K562 (cell line): ENCODE measurements around the gene TMEM132D. TPM values are rescaled to one million over a fixed set of nuclear protein-coding genes. Genes with fewer than 3 reads are reported as not detected.

ENCODE experiments used
- ATAC-seq: fragments of 200-7000 bp; cut with Tn5 transposase; 3 replicates; pipeline ENCODE4 v1.9.1; 2020; ENCODE audit warnings: moderate library complexity
- BruUV-seq: library from RNA; stranded (reverse); fragments of 400-500 nt; replicated peaks from 2 replicates; lab custom pipeline; 2021; lab: Mats Ljungman, UMichigan
- CTCF ChIA-PET: fragments of 300-600 bp; formaldehyde crosslinking; extraction: SDS; loops from one replicate; lab custom pipeline; 2021; ENCODE audit warnings: low intra/inter-chr PET ratio; lab: Yijun Ruan, JAX
- POLR2A ChIA-PET: fragments of 300-600, 350-650 bp; sonication (Branson Sonifier 250); formaldehyde crosslinking; extraction: SDS; loops from one replicate; lab custom pipeline; 2021; ENCODE audit warnings: antibody characterized with exemption, inconsistent platforms; lab: Yijun Ruan, JAX
- DNase-seq, 4 experiments: peaks; one replicate each; pipeline versions ENCODE4 v3.0.0 to v3.0.0-alpha.2; 2011 to 2018; ENCODE audit warnings: low spot score in 3 of 4, mixed read lengths in 3 of 4; ENCODE audit errors: extremely low read depth in 1 of 4
- FAIRE-seq: peaks from 2 replicates; lab custom pipeline; 2011; peaks lifted over from hg19 to GRCh38; lab: Jason Lieb, UNC
- H2AFZ ChIP-seq: 2 replicates; pipeline ENCODE4 v1.6.0; 2011; ENCODE audit warnings: low read depth, low read length, control low read depth, inconsistent platforms
- H3K27ac ChIP-seq: fragments of 200-600 bp; 3 replicates; pipeline ENCODE4 v1.8.0; 2011; ENCODE audit warnings: low read depth, mild to moderate bottlenecking, control low read depth, inconsistent platforms, low read length, moderate library complexity, mixed read lengths; ENCODE audit errors: extremely low read depth
- H3K27me3 ChIP-seq, 2 experiments: fragments of 300-600 bp in 1 of 2; 2 replicates in 1 of 2; 3 replicates in 1 of 2; pipeline versions ENCODE4 v1.6.0 to v1.8.0; 2011; ENCODE audit warnings: inconsistent platforms in 2 of 2, low read length in 2 of 2, mild to moderate bottlenecking in 1 of 2, mixed read lengths in 1 of 2, moderate library complexity in 1 of 2; ENCODE audit not compliant: control insufficient read depth in 2 of 2, insufficient read depth in 2 of 2
- H3K36me3 ChIP-seq: fragments of 300-600 bp; 3 replicates; pipeline ENCODE4 v1.8.0; 2011; ENCODE audit warnings: mild to moderate bottlenecking, low read length, inconsistent platforms; ENCODE audit not compliant: control insufficient read depth, insufficient read depth
- H3K4me1 ChIP-seq, 2 experiments: fragments of 200-600 bp in 1 of 2; replicated peaks in 1 of 2; 2 replicates in 1 of 2; 3 replicates in 1 of 2; pipeline versions ENCODE4 v1.5.1 to v1.8.0; 2011; ENCODE audit warnings: inconsistent platforms in 2 of 2, low read length in 2 of 2, mild to moderate bottlenecking in 1 of 2, mixed read lengths in 1 of 2, moderate library complexity in 1 of 2; ENCODE audit not compliant: control insufficient read depth in 2 of 2, insufficient read depth in 2 of 2
- H3K4me2 ChIP-seq: 2 replicates; pipeline ENCODE4 v1.6.1; 2011; ENCODE audit warnings: low read length, control low read depth, inconsistent platforms, mixed read lengths; ENCODE audit not compliant: insufficient read depth
- H3K4me3 ChIP-seq: fragments of 200-600 bp; sonication (generic), shearing (Covaris generic); 2 replicates; pipeline ENCODE4 v1.5.1; 2016; ENCODE audit warnings: control low read depth, inconsistent platforms
- H3K79me2 ChIP-seq: fragments of 200-600 bp; 3 replicates; pipeline ENCODE4 v1.8.0; 2011; ENCODE audit warnings: low read length, inconsistent platforms; ENCODE audit not compliant: control insufficient read depth, insufficient read depth
- H3K9ac ChIP-seq, 2 experiments: 2 replicates each; pipeline versions ENCODE4 v1.6.0 to v1.6.1; 2011; ENCODE audit warnings: low read depth in 2 of 2, low read length in 2 of 2, control low read depth in 1 of 2, inconsistent platforms in 1 of 2, mild to moderate bottlenecking in 1 of 2, mixed read lengths in 1 of 2; ENCODE audit not compliant: insufficient read depth in 1 of 2
- H3K9me1 ChIP-seq: one replicate; pipeline ENCODE4 v1.6.0; 2011; ENCODE audit warnings: inconsistent platforms, mild to moderate bottlenecking, low read length, moderate library complexity; ENCODE audit not compliant: control insufficient read depth, insufficient read depth
- H3K9me3 ChIP-seq: replicated peaks from 2 replicates; pipeline ENCODE4 v1.5.1; 2011; ENCODE audit warnings: low read depth, low read length, inconsistent platforms; ENCODE audit not compliant: control insufficient read depth, insufficient read depth
- H4K20me1 ChIP-seq: replicated peaks from 2 replicates; pipeline ENCODE4 v1.6.1; 2011; ENCODE audit warnings: low read length, inconsistent platforms, mixed read lengths; ENCODE audit not compliant: control insufficient read depth, insufficient read depth
- CREB5 ChIP-seq: fragments of 250-450 bp; sonication (Bioruptor Pico); IDR thresholded peaks from 2 replicates; pipeline ENCODE4 v1.5.0; 2020; ENCODE audit warnings: mild to moderate bottlenecking
- HNRNPH1 ChIP-seq: fragments of 200-400 bp; formaldehyde crosslinking; optimal IDR thresholded peaks from 2 replicates; pipeline ENCODE3; 2017; ENCODE audit warnings: low read depth, mild to moderate bottlenecking, low read length, moderate library complexity
- KDM1A ChIP-seq, 2 experiments: fragments of 450-650 bp; IDR thresholded peaks; 2 replicates each; pipeline ENCODE4 v1.6.1; 2016; ENCODE audit warnings: mild to moderate bottlenecking in 2 of 2
- MLLT1 ChIP-seq, 2 experiments: fragments of 450-650 bp; IDR thresholded peaks; 2 replicates each; pipeline ENCODE4 v1.6.1; 2016
- NFYB ChIP-seq: IDR thresholded peaks from 2 replicates; pipeline ENCODE4 v1.6.1; 2011; ENCODE audit warnings: mild to moderate bottlenecking, moderate library complexity; ENCODE audit not compliant: insufficient read length; ENCODE audit errors: extremely low read depth
- PHF8 ChIP-seq: fragments of 200-600 bp; sonication (generic); IDR thresholded peaks from 2 replicates; pipeline ENCODE4 v1.6.1; 2012; ENCODE audit warnings: mixed run types, mild to moderate bottlenecking, inconsistent platforms, low read length, moderate library complexity, borderline replicate concordance
- POLR2A ChIP-seq: fragments of 450-650 bp; conservative IDR thresholded peaks from 2 replicates; pipeline ENCODE4 v1.6.1; 2016
- SAP30 ChIP-seq: fragments of 200-600 bp; sonication (generic); IDR thresholded peaks from 2 replicates; pipeline ENCODE4 v1.6.1; 2012; ENCODE audit warnings: borderline replicate concordance, low read depth, mild to moderate bottlenecking, moderate library complexity, low read length, control low read depth, inconsistent platforms; ENCODE audit not compliant: insufficient read depth, poor library complexity, severe bottlenecking
- WGBS: fragments of 100-300 bp; shearing (Covaris generic); methylation state at CpG from one replicate; pipeline ENCODE4 v1.1.6; 2016; ENCODE audit warnings: low coverage, mixed read lengths; ENCODE audit not compliant: insufficient coverage; ENCODE audit errors: missing lambda C conversion rate; 5-methylcytosine and 5-hydroxymethylcytosine counted together
- in situ Hi-C: fragments of 300-500 bp; cut with MboI; formaldehyde crosslinking; loops from 4 replicates; pipeline ENCODE4 v1.15.0; 2018; ENCODE audit warnings: inconsistent platforms, mixed read lengths
- intact Hi-C: fragments of 100-400 bp; cut with micrococcal nuclease; formaldehyde crosslinking; loops from 2 replicates; pipeline ENCODE4 v1.14.2; 2022
- polyA plus RNA-seq, 8 experiments: library from polyadenylated mRNA; depleted of rRNA in 4 of 8; stranded (reverse) in 5 of 8; unstranded in 3 of 8; fragments of >200 nt; fragmentation: Nextera tagmentation in 2 of 8; fragmentation: Illumina TruSeq in 1 of 8; extraction: Ambion mirVana in 2 of 8; extraction: Trizol in 1 of 8; gene quantifications; 2 replicates each; pipeline versions ENCODE4 v1.2.1 to v1.2.3, GENCODE V29; 2011 to 2014; ENCODE audit warnings: inconsistent platforms in 1 of 8, missing spikeins in 1 of 8
- total RNA-seq, 7 experiments: library from RNA; depleted of rRNA in 6 of 7; stranded (reverse); fragments of >200 nt in 6 of 7; fragmentation: Illumina TruSeq in 2 of 7; extraction: Trizol in 2 of 7; gene quantifications; 2 replicates each; pipeline versions ENCODE4 v1.2.1 to v1.2.3, GENCODE V29; 2011 to 2021; ENCODE audit warnings: low replicate concordance in 1 of 7

TMEM132D gene
- total and polyA plus RNA-seq, 9 of the 15 experiments (the other 6 are each of a cell fraction or from before 2014, with no cell fraction given), result not detected

- DNase-seq, result no peak
- Histone ChIP-seq H3K4me2 (no peak overlapping the region), H3K27ac (no peak overlapping the region), H3K79me2 (no peaks in the 10 kb centered on the region), H3K9me3 (no peaks in the 10 kb centered on the region), H3K27me3 (peaks cover 0 to 3% of the 10 kb centered on the region in 2 experiments; a peak in 1 of 5 replicates), H2AFZ (no peak overlapping the region), H4K20me1 (no peaks in the 10 kb centered on the region), H3K9me1 (no peaks in the 10 kb centered on the region), H3K36me3 (no peaks in the 10 kb centered on the region), H3K4me1 (no peaks in the 10 kb centered on the region), H3K9ac (no peak overlapping the region), H3K4me3 (no peak overlapping the region)
- in situ Hi-C loops (no loop called here), intact Hi-C loops (no loop called here)
- no peak for ATAC-seq
- no peak for FAIRE-seq
- CTCF ChIA-PET, result no interaction called here
- POLR2A ChIA-PET, result no interaction called here
- 0% methylated on average over 6 of the region's 6 CpGs for WGBS
- TF ChIP-seq PHF8 (no peak), SAP30 (no peak), HNRNPH1 (no peak), POLR2A (no peak), CREB5 (CRISPR knock-in tag) (no peak), KDM1A (IDR thresholded peaks at IDR 0.05) (no peak), NFYB (no peak), MLLT1 (IDR thresholded peaks at IDR 0.05) (no peak)
- no TSS peak for BruUV-seq
Measured at GRCh38 chr12:129496226-129496625, 407.6 kb downstream of the TMEM132D start.
